Vagina (tissue), 2 donors: Measurements from ENCODE around the gene CR1.

Experiments
- POLR2AphosphoS5 ChIP-seq, 2 donors: sonication (generic); formaldehyde crosslinking; IDR thresholded peaks; one replicate each; pipeline ENCODE4 v1.9.0; 2017; ENCODE audit warnings: antibody characterized with exemption in 2 of 2, mild to moderate bottlenecking in 2 of 2, low read depth in 1 of 2; ENCODE audit not compliant: insufficient read depth in 1 of 2
- TF ChIP-seq, protein P1 (sequence below), 3 experiments: fragments of 450-650 bp in 2 of 3; fragments of 200-600 bp in 1 of 3; sonication (generic) in 1 of 3; IDR thresholded peaks; one replicate each; pipeline ENCODE4 v1.5.1; 2017 to 2019; ENCODE audit warnings: antibody characterized with exemption in 3 of 3, mild to moderate bottlenecking in 2 of 3, moderate library complexity in 2 of 3

DNA sequence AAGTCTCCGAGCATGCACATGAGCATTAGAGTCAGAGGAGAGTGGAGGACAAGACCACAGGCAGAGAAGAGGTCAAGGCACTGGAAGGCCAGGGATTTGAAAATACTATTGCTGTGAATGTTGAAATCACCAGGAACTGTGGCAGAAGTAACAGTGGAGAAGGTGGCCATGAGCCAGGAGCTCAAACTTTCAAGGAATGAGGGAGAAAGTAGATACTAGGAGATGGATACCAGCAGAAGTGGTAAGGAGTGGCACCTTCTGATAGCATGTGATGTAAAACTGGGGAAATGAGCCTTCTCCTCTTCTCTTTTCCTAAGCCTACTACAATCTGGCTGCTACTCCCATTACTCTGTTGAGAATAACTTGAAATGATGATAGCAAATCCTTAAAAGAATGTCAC is 1.8 kb upstream of the CR1 start:
- TF ChIP-seq, protein P1, sequence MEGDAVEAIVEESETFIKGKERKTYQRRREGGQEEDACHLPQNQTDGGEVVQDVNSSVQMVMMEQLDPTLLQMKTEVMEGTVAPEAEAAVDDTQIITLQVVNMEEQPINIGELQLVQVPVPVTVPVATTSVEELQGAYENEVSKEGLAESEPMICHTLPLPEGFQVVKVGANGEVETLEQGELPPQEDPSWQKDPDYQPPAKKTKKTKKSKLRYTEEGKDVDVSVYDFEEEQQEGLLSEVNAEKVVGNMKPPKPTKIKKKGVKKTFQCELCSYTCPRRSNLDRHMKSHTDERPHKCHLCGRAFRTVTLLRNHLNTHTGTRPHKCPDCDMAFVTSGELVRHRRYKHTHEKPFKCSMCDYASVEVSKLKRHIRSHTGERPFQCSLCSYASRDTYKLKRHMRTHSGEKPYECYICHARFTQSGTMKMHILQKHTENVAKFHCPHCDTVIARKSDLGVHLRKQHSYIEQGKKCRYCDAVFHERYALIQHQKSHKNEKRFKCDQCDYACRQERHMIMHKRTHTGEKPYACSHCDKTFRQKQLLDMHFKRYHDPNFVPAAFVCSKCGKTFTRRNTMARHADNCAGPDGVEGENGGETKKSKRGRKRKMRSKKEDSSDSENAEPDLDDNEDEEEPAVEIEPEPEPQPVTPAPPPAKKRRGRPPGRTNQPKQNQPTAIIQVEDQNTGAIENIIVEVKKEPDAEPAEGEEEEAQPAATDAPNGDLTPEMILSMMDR (IDR thresholded peaks at IDR 0.05): no peak
- no peak for TF ChIP-seq POLR2AphosphoS5 (IDR thresholded peaks at IDR 0.05; ENCODE audit: insufficient read depth in 1 of 2, low read depth in 1 of 2)
